ENCODE results near the gene SLC5A11.

DNA sequence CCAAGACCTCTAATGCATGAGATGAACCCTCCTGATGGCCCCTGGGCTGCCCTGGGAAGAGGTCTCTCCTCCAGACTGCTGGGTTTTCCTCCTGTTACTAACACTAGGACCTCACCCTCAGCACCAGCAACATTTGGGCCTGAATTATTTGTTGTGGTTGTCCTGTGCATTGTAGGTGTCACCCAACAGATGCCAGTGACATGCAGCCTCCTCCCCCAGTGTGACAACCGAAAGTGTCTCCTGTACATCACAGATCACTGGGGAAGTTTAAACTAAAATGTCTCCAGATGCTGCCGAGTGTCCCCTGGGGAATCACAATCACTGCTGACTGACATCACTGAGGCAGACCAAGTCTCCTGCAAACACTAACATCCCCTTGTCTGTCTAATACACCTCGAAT lies 74.8 kb downstream of the SLC5A11 start:
- TF ChIP-seq, protein P1, sequence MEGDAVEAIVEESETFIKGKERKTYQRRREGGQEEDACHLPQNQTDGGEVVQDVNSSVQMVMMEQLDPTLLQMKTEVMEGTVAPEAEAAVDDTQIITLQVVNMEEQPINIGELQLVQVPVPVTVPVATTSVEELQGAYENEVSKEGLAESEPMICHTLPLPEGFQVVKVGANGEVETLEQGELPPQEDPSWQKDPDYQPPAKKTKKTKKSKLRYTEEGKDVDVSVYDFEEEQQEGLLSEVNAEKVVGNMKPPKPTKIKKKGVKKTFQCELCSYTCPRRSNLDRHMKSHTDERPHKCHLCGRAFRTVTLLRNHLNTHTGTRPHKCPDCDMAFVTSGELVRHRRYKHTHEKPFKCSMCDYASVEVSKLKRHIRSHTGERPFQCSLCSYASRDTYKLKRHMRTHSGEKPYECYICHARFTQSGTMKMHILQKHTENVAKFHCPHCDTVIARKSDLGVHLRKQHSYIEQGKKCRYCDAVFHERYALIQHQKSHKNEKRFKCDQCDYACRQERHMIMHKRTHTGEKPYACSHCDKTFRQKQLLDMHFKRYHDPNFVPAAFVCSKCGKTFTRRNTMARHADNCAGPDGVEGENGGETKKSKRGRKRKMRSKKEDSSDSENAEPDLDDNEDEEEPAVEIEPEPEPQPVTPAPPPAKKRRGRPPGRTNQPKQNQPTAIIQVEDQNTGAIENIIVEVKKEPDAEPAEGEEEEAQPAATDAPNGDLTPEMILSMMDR (IDR thresholded peaks at IDR 0.05): no peak
- TF ChIP-seq POLR2AphosphoS5 (IDR thresholded peaks at IDR 0.05) (no peak), POLR2A (IDR thresholded peaks at IDR 0.05; ENCODE audit: low read depth) (no peak), EP300 (IDR thresholded peaks at IDR 0.05) (no peak)
